HL-60 (cell line): ENCODE data around the gene IFNGR2.

Experiments used
- CTCF ChIP-seq: IDR thresholded peaks from one replicate; pipeline ENCODE4 v1.5.1; 2011; ENCODE audit warnings: low read length, control low read depth, inconsistent platforms; ENCODE audit not compliant: insufficient read depth
- GABPA ChIP-seq: IDR thresholded peaks from 2 replicates; pipeline ENCODE4 v1.6.1; 2012; ENCODE audit warnings: low read depth
- POLR2AphosphoS5 ChIP-seq: IDR thresholded peaks from 2 replicates; pipeline ENCODE4 v1.6.1; 2012; ENCODE audit warnings: low read depth
- SPI1 ChIP-seq: IDR thresholded peaks from 2 replicates; pipeline ENCODE4 v1.6.1; 2012; ENCODE audit warnings: low read depth, mild to moderate bottlenecking, borderline replicate concordance

- TF ChIP-seq POLR2AphosphoS5 (peak; percentile 94), CTCF (no peak), SPI1 (peak; percentile 5; the same call in 1 of the 2 replicates), GABPA (peak; percentile 32; the same call in 1 of the 2 replicates)
Measured at GRCh38 chr21:33394260-33394659, 9.0 kb upstream of the IFNGR2 start.
